Gastrocnemius medialis (tissue), 4 donors: ENCODE data around the gene NUP153.

Source experiments
- CTCF ChIP-seq, 5 experiments: fragments of 450-650 bp in 3 of 5; fragments of 200-600 bp in 2 of 5; sonication (generic) in 2 of 5; IDR thresholded peaks in 4 of 5; conservative IDR thresholded peaks in 1 of 5; 1 replicate in 4 of 5; 2 replicates in 1 of 5; pipeline ENCODE4 v1.5.1; 2016 to 2019; ENCODE audit warnings: antibody characterized with exemption in 5 of 5, mild to moderate bottlenecking in 3 of 5, moderate library complexity in 3 of 5
- POLR2A ChIP-seq, 2 donors: fragments of 450-650 bp; IDR thresholded peaks; one replicate each; pipeline ENCODE4 v1.6.1; 2017; ENCODE audit warnings: antibody characterized with exemption in 2 of 2, mild to moderate bottlenecking in 2 of 2, moderate library complexity in 2 of 2

- TF ChIP-seq POLR2A (IDR thresholded peaks at IDR 0.05), result no peak
- no peak for TF ChIP-seq CTCF (IDR thresholded peaks at IDR 0.05 in 4 of 5, conservative IDR thresholded peaks at IDR 0.05 in 1 of 5)
These were observed 76.8 kb downstream of the NUP153 start for GRCh38 chr6:17629824-17630510.
